OCI-LY1 (cell line): ENCODE results near the gene NNT.

Source experiments
- EZH2 ChIP-seq: fragments of 200-600 bp; sonication (generic), shearing (Covaris generic); IDR thresholded peaks from 2 replicates; pipeline ENCODE4 v1.8.0; 2017; ENCODE audit warnings: borderline replicate concordance, mixed run types, mild to moderate bottlenecking, antibody characterized with exemption, low read length, moderate library complexity, mixed read lengths
- TF ChIP-seq, protein P1 (sequence below): fragments of 200-600 bp; sonication (generic), shearing (Covaris generic); IDR thresholded peaks from 2 replicates; pipeline ENCODE4 v1.5.1; 2017; ENCODE audit warnings: mild to moderate bottlenecking, antibody characterized with exemption, low read length, moderate library complexity, mixed read lengths

DNA sequence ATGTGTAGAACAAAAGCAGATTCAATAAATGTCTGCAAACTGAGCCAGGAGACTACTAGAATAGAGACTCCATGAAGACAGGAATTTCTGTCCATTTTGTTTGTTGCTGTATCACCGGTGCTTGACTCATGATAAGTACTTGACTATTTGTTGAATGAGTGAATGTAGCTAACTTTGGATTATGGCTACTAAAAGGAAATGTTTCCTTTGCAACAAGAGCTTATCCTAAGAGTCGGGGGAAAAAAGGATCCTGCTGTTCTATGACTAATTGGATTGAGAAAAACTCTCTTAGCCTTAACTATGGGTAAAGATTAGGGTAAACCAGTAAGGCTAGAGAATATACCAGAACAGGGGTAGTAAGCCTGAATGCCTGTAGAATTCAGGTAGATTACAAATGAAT is 49.6 kb upstream of the NNT start:
- TF ChIP-seq, protein P1, sequence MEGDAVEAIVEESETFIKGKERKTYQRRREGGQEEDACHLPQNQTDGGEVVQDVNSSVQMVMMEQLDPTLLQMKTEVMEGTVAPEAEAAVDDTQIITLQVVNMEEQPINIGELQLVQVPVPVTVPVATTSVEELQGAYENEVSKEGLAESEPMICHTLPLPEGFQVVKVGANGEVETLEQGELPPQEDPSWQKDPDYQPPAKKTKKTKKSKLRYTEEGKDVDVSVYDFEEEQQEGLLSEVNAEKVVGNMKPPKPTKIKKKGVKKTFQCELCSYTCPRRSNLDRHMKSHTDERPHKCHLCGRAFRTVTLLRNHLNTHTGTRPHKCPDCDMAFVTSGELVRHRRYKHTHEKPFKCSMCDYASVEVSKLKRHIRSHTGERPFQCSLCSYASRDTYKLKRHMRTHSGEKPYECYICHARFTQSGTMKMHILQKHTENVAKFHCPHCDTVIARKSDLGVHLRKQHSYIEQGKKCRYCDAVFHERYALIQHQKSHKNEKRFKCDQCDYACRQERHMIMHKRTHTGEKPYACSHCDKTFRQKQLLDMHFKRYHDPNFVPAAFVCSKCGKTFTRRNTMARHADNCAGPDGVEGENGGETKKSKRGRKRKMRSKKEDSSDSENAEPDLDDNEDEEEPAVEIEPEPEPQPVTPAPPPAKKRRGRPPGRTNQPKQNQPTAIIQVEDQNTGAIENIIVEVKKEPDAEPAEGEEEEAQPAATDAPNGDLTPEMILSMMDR, result no peak
- TF ChIP-seq EZH2, result no peak
